ENCODE results near the gene PAX5.

PAX5 gene

GRCh38 chr9:36855448-36856315 is 178.4 kb downstream of the PAX5 start:
- FAIRE-seq (no peak), DNase-seq (ENCODE audit: insufficient read length, low spot score) (peak; percentile 63)
- TF ChIP-seq POLR2A (IDR thresholded peaks at IDR 0.05; ENCODE audit: low read depth, low read length): no peak

GRCh38 chr9:36854751-36855150 is 179.3 kb downstream of the PAX5 start:
- TF ChIP-seq POLR2A (IDR thresholded peaks at IDR 0.05; ENCODE audit: low read depth, low read length): no peak
- FAIRE-seq: no peak

GRCh38 chr9:36854034-36854433 is 180.0 kb downstream of the PAX5 start:
- TF ChIP-seq POLR2A (IDR thresholded peaks at IDR 0.05; ENCODE audit: low read depth, low read length): no peak
- FAIRE-seq: no peak
- no peak for DNase-seq (ENCODE audit: insufficient read length, low spot score)

More at GRCh38 chr9:36854751-36855150, 179.3 kb downstream of the PAX5 start:
- DNase-seq (ENCODE audit: insufficient read length, low spot score): no peak

- no peak for TF ChIP-seq POLR2A (IDR thresholded peaks at IDR 0.05; ENCODE audit: low read depth, low read length)
- no peak for DNase-seq (ENCODE audit: insufficient read length, low spot score)
- FAIRE-seq: no peak
These were observed 180.8 kb downstream of the PAX5 start for GRCh38 chr9:36853233-36853632.

GRCh38 chr9:36849943-36850342 is 184.1 kb downstream of the PAX5 start:
- no peak for FAIRE-seq
- no peak for DNase-seq (ENCODE audit: insufficient read length, low spot score)
- no peak for TF ChIP-seq POLR2A (IDR thresholded peaks at IDR 0.05; ENCODE audit: low read depth, low read length)

GRCh38 chr9:36848946-36849345 is 185.1 kb downstream of the PAX5 start:
- no peak for TF ChIP-seq POLR2A (IDR thresholded peaks at IDR 0.05; ENCODE audit: low read depth, low read length)
- FAIRE-seq (no peak), DNase-seq (ENCODE audit: insufficient read length, low spot score) (no peak)

GRCh38 chr9:36847781-36848673 is 186.0 kb downstream of the PAX5 start:
- DNase-seq (ENCODE audit: insufficient read length, low spot score) (no peak), FAIRE-seq (no peak)
- no peak for TF ChIP-seq POLR2A (IDR thresholded peaks at IDR 0.05; ENCODE audit: low read depth, low read length)

GRCh38 chr9:36846621-36847020 is 187.4 kb downstream of the PAX5 start:
- TF ChIP-seq POLR2A (IDR thresholded peaks at IDR 0.05; ENCODE audit: low read depth, low read length): no peak
- FAIRE-seq (no peak), DNase-seq (ENCODE audit: insufficient read length, low spot score) (no peak)

GRCh38 chr9:36845844-36846243 is 188.2 kb downstream of the PAX5 start:
- no peak for FAIRE-seq
- no peak for TF ChIP-seq POLR2A (IDR thresholded peaks at IDR 0.05; ENCODE audit: low read depth, low read length)
- DNase-seq (ENCODE audit: insufficient read length, low spot score): no peak

GRCh38 chr9:36844961-36845360 is 189.1 kb downstream of the PAX5 start:
- no peak for TF ChIP-seq POLR2A (IDR thresholded peaks at IDR 0.05; ENCODE audit: low read depth, low read length)
- DNase-seq (ENCODE audit: insufficient read length, low spot score) (no peak), FAIRE-seq (no peak)

- FAIRE-seq (no peak), DNase-seq (ENCODE audit: insufficient read length, low spot score) (no peak)
- TF ChIP-seq POLR2A (IDR thresholded peaks at IDR 0.05; ENCODE audit: low read depth, low read length): no peak
These were observed 190.1 kb downstream of the PAX5 start for GRCh38 chr9:36843964-36844363.

- TF ChIP-seq POLR2A (IDR thresholded peaks at IDR 0.05; ENCODE audit: low read depth, low read length): no peak
- FAIRE-seq (no peak), DNase-seq (ENCODE audit: insufficient read length, low spot score) (no peak)
These were observed 191.2 kb downstream of the PAX5 start for GRCh38 chr9:36842560-36843530.

- no peak for TF ChIP-seq POLR2A (IDR thresholded peaks at IDR 0.05; ENCODE audit: low read depth, low read length)
- no peak for DNase-seq (ENCODE audit: insufficient read length, low spot score)
- no peak for FAIRE-seq
These were observed 193.1 kb downstream of the PAX5 start for GRCh38 chr9:36840898-36841536.
